ENCODE measurements around the gene PEAK1.

PEAK1 gene

GRCh38 chr15:77104155-77104554 is 315.7 kb downstream of the PEAK1 start:
- no peak overlapping the region for H3K4me3 ChIP-seq (ENCODE audit: low read length)
- TF ChIP-seq CTCF (conservative IDR thresholded peaks at IDR 0.05; ENCODE audit: low read depth, low read length) = no peak
- DNase-seq (ENCODE audit: low read depth) = no peak

GRCh38 chr15:77099741-77100463 is 320.0 kb downstream of the PEAK1 start:
- H3K4me3 ChIP-seq (ENCODE audit: low read length) = no peak overlapping the region
- DNase-seq (ENCODE audit: low read depth) = no peak
- TF ChIP-seq CTCF (conservative IDR thresholded peaks at IDR 0.05; ENCODE audit: low read depth, low read length) = no peak

DNA sequence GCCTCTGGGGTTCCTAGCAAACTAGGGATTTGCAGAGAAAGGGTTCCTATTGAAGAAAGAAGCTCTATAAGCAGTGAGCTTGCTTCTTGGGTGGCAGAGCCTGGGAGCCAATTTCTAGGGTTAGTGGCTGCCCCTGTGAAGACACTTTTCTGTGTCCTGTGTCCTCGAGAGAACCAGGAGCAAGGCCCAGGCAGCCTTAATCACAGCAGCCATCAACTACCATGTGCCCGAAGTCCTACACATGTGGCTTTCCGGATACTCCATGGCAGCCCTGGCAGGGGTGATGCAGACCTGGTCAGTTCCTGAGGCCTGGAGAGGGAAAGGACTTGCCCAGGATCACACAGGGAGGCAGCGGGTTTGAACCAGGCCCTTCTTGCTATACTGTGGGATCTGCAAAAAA is 321.3 kb downstream of the PEAK1 start:
- no peak for DNase-seq (ENCODE audit: low read depth)
- TF ChIP-seq CTCF (conservative IDR thresholded peaks at IDR 0.05; ENCODE audit: low read depth, low read length) = no peak
- H3K4me3 ChIP-seq (ENCODE audit: low read length) = no peak overlapping the region

GRCh38 chr15:77097921-77098320 is 322.0 kb downstream of the PEAK1 start:
- no peak overlapping the region for H3K4me3 ChIP-seq (ENCODE audit: low read length)
- DNase-seq (ENCODE audit: low read depth) = no peak
- TF ChIP-seq CTCF (conservative IDR thresholded peaks at IDR 0.05; ENCODE audit: low read depth, low read length) = no peak

GRCh38 chr15:77097248-77097721 is 322.6 kb downstream of the PEAK1 start:
- TF ChIP-seq CTCF (conservative IDR thresholded peaks at IDR 0.05; ENCODE audit: low read depth, low read length) = no peak
- DNase-seq (ENCODE audit: low read depth) = no peak
- H3K4me3 ChIP-seq (ENCODE audit: low read length) = no peak overlapping the region

DNA sequence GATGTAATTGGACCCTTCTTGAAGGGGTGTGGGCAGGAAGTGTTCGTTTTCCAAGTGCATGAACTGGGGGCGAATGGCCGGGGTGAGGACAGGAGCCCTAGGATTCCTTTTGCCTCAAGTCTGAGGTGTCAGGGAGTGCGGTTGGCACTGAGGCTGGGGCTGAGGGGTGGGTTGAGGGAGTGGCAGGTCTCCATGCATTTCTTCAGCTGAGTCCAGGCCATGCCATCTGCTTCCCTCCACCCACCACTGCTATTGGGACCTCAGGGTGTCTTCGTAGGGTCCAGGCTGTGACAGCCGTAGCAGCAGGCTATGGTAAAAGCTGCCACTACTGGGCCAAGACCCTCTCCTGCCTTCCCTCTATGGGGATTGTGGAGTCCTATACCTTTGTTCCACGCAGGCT is 323.4 kb downstream of the PEAK1 start:
- no peak overlapping the region for H3K4me3 ChIP-seq (ENCODE audit: low read length)
- TF ChIP-seq CTCF (conservative IDR thresholded peaks at IDR 0.05; ENCODE audit: low read depth, low read length) = no peak
- no peak for DNase-seq (ENCODE audit: low read depth)

DNA sequence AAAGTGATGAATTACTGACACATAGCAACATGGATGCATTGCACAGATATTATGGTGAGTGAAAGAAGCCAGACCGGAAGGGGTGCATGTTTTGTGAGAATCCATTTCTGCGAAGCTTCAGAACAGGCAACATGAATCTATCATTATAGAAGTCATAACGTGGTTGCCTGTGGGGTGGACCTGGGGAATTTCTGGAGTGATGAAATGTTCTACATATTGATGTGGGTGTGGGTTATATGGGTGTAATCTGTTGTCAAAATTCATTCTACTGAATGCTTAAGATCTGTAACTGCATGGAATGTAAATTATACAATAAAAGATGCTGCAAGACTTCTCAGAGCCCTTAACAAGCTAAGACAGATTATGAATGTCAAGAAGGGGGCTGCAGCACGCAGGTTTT is 323.8 kb downstream of the PEAK1 start:
- TF ChIP-seq CTCF (conservative IDR thresholded peaks at IDR 0.05; ENCODE audit: low read depth, low read length) = no peak
- no peak overlapping the region for H3K4me3 ChIP-seq (ENCODE audit: low read length)
- no peak for DNase-seq (ENCODE audit: low read depth)
